ENCODE measurements around the gene NPC1. TPM values are rescaled to one million over a fixed set of nuclear protein-coding genes. Genes with fewer than 3 reads are reported as not detected.
"Not testable (repeated sequence)": the region's sequence is repeated elsewhere in the genome, so short reads cannot be mapped to it uniquely, and the experiment has no call there.

NPC1 gene
- total RNA-seq, 1 donor from 2014 or later, result 40.1 TPM

GRCh38 chr18:23568281-23569138 is 17.8 kb downstream of the NPC1 start:
- Mint-ChIP-seq H3K4me1 (ENCODE audit: unreplicated experiment) (peaks cover 4% of the 10 kb centered on the region), H3K4me3 (ENCODE audit: unreplicated experiment) (no peak overlapping the region), H3K27me3 (ENCODE audit: unreplicated experiment) (no peaks in the 10 kb centered on the region), H3K36me3 (ENCODE audit: unreplicated experiment) (peaks cover 44% of the 10 kb centered on the region), H3K9me3 (ENCODE audit: unreplicated experiment) (no peaks in the 10 kb centered on the region), H3K27ac (ENCODE audit: unreplicated experiment) (no peak overlapping the region)
- TF ChIP-seq CTCF (IDR thresholded peaks at IDR 0.05), result no peak
- DNase-seq (ENCODE audit: extremely low spot score, unreplicated experiment), result no peak

- H3K27ac Mint-ChIP-seq (ENCODE audit: unreplicated experiment), result no peak overlapping the region
- DNase-seq (ENCODE audit: extremely low spot score, unreplicated experiment), result no peak
- no peaks in the 10 kb centered on the region for H3K9me3 Mint-ChIP-seq (ENCODE audit: unreplicated experiment)
- H3K4me1 Mint-ChIP-seq (ENCODE audit: unreplicated experiment), result peaks cover 2% of the 10 kb centered on the region
- H3K4me3 Mint-ChIP-seq (ENCODE audit: unreplicated experiment), result no peak overlapping the region
- no peaks in the 10 kb centered on the region for H3K27me3 Mint-ChIP-seq (ENCODE audit: unreplicated experiment)
- H3K36me3 Mint-ChIP-seq (ENCODE audit: unreplicated experiment), result peaks cover 44% of the 10 kb centered on the region
- TF ChIP-seq CTCF (IDR thresholded peaks at IDR 0.05), result no peak
Observed at GRCh38 chr18:23567671-23568070, 18.6 kb downstream of the NPC1 start.

- Mint-ChIP-seq H3K27ac (ENCODE audit: unreplicated experiment) (no peak overlapping the region), H3K4me3 (ENCODE audit: unreplicated experiment) (no peak overlapping the region), H3K36me3 (ENCODE audit: unreplicated experiment) (peaks cover 51% of the 10 kb centered on the region), H3K4me1 (ENCODE audit: unreplicated experiment) (peaks cover 2% of the 10 kb centered on the region), H3K9me3 (ENCODE audit: unreplicated experiment) (no peaks in the 10 kb centered on the region), H3K27me3 (ENCODE audit: unreplicated experiment) (no peaks in the 10 kb centered on the region)
- no peak for TF ChIP-seq CTCF (IDR thresholded peaks at IDR 0.05)
- DNase-seq (ENCODE audit: extremely low spot score, unreplicated experiment), result no peak
Observed at GRCh38 chr18:23565916-23566547, 20.3 kb downstream of the NPC1 start.

- Mint-ChIP-seq H3K27ac (ENCODE audit: unreplicated experiment) (no peak overlapping the region), H3K4me3 (ENCODE audit: unreplicated experiment) (no peak overlapping the region), H3K9me3 (ENCODE audit: unreplicated experiment) (no peaks in the 10 kb centered on the region), H3K27me3 (ENCODE audit: unreplicated experiment) (no peaks in the 10 kb centered on the region), H3K4me1 (ENCODE audit: unreplicated experiment) (peaks cover 2% of the 10 kb centered on the region), H3K36me3 (ENCODE audit: unreplicated experiment) (peaks cover 45% of the 10 kb centered on the region)
- TF ChIP-seq CTCF (IDR thresholded peaks at IDR 0.05), result no peak
- no peak for DNase-seq (ENCODE audit: extremely low spot score, unreplicated experiment)
Observed at GRCh38 chr18:23563377-23564043, 22.8 kb downstream of the NPC1 start.

- no peak for TF ChIP-seq CTCF (IDR thresholded peaks at IDR 0.05)
- H3K9me3 Mint-ChIP-seq (ENCODE audit: unreplicated experiment), result no peaks in the 10 kb centered on the region
Observed at GRCh38 chr18:23560186-23560585, 26.1 kb downstream of the NPC1 start.

DNA sequence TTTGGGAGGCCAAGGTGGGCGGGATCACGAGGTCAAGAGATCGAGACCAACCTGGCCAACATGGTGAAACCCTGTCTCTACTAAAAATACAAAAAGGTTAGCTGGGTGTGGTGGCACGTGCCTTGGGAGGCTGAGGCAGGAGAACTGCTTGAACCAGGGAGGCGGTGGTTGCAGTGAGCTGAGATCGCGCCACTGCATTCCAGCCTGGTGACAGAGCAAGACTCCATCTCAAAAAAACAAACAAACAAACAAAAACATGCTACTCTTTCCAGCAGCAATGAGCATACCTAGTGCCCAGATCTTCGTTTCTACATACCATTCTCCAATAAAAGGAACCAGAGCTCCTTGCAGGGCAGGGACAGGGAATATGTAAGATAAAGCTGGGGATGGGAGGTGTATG is 28.8 kb downstream of the NPC1 start:
- H3K36me3 Mint-ChIP-seq (ENCODE audit: unreplicated experiment), result peaks cover 37% of the 10 kb centered on the region
- not testable (repeated sequence) for H3K4me3 Mint-ChIP-seq (ENCODE audit: unreplicated experiment); H3K27ac Mint-ChIP-seq (ENCODE audit: unreplicated experiment); H3K9me3 Mint-ChIP-seq (ENCODE audit: unreplicated experiment); H3K27me3 Mint-ChIP-seq (ENCODE audit: unreplicated experiment); H3K4me1 Mint-ChIP-seq (ENCODE audit: unreplicated experiment); DNase-seq (ENCODE audit: extremely low spot score, unreplicated experiment)

More at GRCh38 chr18:23560186-23560585, 26.1 kb downstream of the NPC1 start:
- no peak for DNase-seq (ENCODE audit: extremely low spot score, unreplicated experiment)
- no peak overlapping the region for H3K27ac Mint-ChIP-seq (ENCODE audit: unreplicated experiment)
- peaks cover 2% of the 10 kb centered on the region for H3K4me1 Mint-ChIP-seq (ENCODE audit: unreplicated experiment)
- H3K27me3 Mint-ChIP-seq (ENCODE audit: unreplicated experiment), result no peaks in the 10 kb centered on the region
- H3K4me3 Mint-ChIP-seq (ENCODE audit: unreplicated experiment), result no peak overlapping the region
- H3K36me3 Mint-ChIP-seq (ENCODE audit: unreplicated experiment), result peaks cover 33% of the 10 kb centered on the region

Measured in osteocyte (in vitro differentiated cells).